KMS-11 (cell line): ENCODE measurements around the gene PHLDB2.

Source experiments
- H2AFZ ChIP-seq: fragments of 200-600 bp; sonication (generic); 2 replicates; pipeline ENCODE4 v1.6.1; 2016; ENCODE audit warnings: antibody characterized with exemption, mixed run types, low read depth
- H3K27ac ChIP-seq: fragments of 200-600 bp; sonication (generic); 2 replicates; pipeline ENCODE4 v1.6.1; 2016; ENCODE audit warnings: mild to moderate bottlenecking, mixed run types
- H3K27me3 ChIP-seq: fragments of 200-600 bp; sonication (generic); 2 replicates; pipeline ENCODE4 v1.6.1; 2017; ENCODE audit warnings: mild to moderate bottlenecking, low read depth, mixed run types, moderate library complexity; ENCODE audit not compliant: insufficient read depth
- H3K36me3 ChIP-seq: fragments of 200-600 bp; sonication (generic); 2 replicates; pipeline ENCODE4 v1.6.1; 2017; ENCODE audit warnings: mild to moderate bottlenecking, mixed run types; ENCODE audit not compliant: insufficient read depth
- H3K4me1 ChIP-seq: fragments of 200-600 bp; sonication (generic); 2 replicates; pipeline ENCODE4 v1.6.1; 2016; ENCODE audit warnings: mild to moderate bottlenecking, low read depth, mixed run types; ENCODE audit not compliant: poor library complexity, severe bottlenecking
- H3K4me2 ChIP-seq: fragments of 200-600 bp; sonication (generic); 2 replicates; pipeline ENCODE4 v1.7.0; 2016; ENCODE audit warnings: mild to moderate bottlenecking, mixed run types
- H3K4me3 ChIP-seq: fragments of 200-600 bp; sonication (generic); IDR thresholded peaks from 2 replicates; pipeline ENCODE4 v1.6.1; 2017; ENCODE audit warnings: low read depth, low read length, mixed read lengths; ENCODE audit not compliant: insufficient read depth
- H3K79me2 ChIP-seq: fragments of 200-600 bp; sonication (generic); 2 replicates; pipeline ENCODE4 v1.6.1; 2016; ENCODE audit warnings: low read depth, mixed run types; ENCODE audit not compliant: insufficient read depth
- H3K9ac ChIP-seq: fragments of 200-600 bp; sonication (generic); 2 replicates; pipeline ENCODE4 v1.6.1; 2016; ENCODE audit warnings: mild to moderate bottlenecking, mixed run types
- H4K20me1 ChIP-seq: fragments of 200-600 bp; sonication (generic); 2 replicates; pipeline ENCODE4 v1.6.1; 2016; ENCODE audit warnings: mild to moderate bottlenecking, mixed run types; ENCODE audit not compliant: insufficient read depth
- TF ChIP-seq, protein P1 (sequence below): fragments of 200-600 bp; sonication (generic); conservative IDR thresholded peaks from 2 replicates; pipeline ENCODE4 v1.6.1; 2017; ENCODE audit warnings: low read depth, mild to moderate bottlenecking, antibody characterized with exemption, low read length, moderate library complexity, mixed read lengths

Gene PHLDB2

DNA sequence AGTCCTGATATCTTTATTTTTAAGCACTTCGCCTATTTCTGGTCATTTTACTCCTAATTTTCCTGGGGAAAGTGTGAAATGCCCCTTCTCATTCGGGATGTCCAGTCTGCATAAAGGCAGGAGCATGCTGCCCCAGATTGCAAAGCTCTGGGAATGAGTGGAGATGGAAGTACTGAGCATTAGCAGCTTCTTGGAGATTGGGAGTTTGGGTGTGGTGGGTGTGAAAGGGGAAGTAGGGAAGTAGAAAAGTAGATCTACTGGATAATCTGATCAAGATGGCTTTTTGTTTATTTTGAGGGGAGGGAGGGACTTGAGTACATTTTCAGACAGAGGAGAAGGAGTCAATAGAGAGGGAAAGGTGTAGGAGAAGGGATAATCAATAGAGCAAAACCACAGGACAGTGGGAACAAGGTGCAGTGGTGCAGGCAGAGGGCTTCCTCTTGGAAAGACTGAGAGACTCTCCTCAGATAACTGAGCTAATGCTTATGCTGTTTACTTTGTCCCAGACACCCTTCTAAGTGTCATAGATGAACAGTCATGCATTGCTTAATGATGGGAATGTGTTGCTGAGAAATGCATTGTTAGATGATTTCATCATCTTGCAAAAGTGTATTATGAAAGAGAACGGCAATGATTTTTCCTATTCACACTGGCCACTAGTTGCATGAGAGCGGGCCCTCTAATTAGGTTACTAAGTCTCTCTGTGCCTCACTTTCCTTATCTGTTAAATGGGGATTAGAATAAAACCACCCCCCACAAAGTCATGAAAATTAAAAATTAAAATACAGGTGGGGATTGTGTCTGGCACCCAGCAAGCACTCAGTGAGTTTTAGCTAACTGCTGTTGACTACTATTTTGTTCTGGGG, 45.5 kb downstream of the PHLDB2 start:
- H3K4me3 ChIP-seq, result no peak overlapping the region
- H3K79me2 ChIP-seq, result no peaks in the 10 kb centered on the region
- no peaks in the 10 kb centered on the region for H4K20me1 ChIP-seq
- H3K36me3 ChIP-seq, result no peaks in the 10 kb centered on the region
- peaks cover 16% of the 10 kb centered on the region for H3K4me1 ChIP-seq
- H3K27me3 ChIP-seq, result no peaks in the 10 kb centered on the region
- TF ChIP-seq, protein P1, sequence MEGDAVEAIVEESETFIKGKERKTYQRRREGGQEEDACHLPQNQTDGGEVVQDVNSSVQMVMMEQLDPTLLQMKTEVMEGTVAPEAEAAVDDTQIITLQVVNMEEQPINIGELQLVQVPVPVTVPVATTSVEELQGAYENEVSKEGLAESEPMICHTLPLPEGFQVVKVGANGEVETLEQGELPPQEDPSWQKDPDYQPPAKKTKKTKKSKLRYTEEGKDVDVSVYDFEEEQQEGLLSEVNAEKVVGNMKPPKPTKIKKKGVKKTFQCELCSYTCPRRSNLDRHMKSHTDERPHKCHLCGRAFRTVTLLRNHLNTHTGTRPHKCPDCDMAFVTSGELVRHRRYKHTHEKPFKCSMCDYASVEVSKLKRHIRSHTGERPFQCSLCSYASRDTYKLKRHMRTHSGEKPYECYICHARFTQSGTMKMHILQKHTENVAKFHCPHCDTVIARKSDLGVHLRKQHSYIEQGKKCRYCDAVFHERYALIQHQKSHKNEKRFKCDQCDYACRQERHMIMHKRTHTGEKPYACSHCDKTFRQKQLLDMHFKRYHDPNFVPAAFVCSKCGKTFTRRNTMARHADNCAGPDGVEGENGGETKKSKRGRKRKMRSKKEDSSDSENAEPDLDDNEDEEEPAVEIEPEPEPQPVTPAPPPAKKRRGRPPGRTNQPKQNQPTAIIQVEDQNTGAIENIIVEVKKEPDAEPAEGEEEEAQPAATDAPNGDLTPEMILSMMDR, result no peak
- H3K4me2 ChIP-seq, result no peak overlapping the region
- no peak overlapping the region for H3K27ac ChIP-seq
- no peak overlapping the region for H2AFZ ChIP-seq
- H3K9ac ChIP-seq, result no peak overlapping the region

DNA sequence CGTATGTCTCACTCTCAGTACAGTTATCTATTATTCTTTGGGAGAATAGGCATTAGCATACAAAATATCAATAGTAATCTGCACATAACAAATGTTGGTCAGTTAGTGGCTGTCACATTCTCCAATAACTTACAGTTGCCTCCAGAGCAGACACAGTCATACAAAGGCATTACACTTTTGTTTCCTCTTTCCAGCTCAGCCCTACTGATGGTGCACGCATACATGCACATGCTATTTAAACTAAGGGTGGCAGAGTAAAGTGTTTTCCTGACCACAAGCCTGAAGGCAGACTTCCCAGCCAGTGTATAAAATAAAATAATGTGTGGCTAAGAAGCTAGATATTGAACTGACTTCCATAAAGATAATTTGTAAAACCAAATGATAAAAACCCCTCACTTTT, 47.6 kb downstream of the PHLDB2 start:
- H3K4me3 ChIP-seq, result no peak overlapping the region
- TF ChIP-seq, protein P1, result no peak

GRCh38 chr3:111907151-111907550, 48.1 kb downstream of the PHLDB2 start:
- no peaks in the 10 kb centered on the region for H3K79me2 ChIP-seq
- H3K27ac ChIP-seq, result no peak overlapping the region
- H3K9ac ChIP-seq, result no peak overlapping the region
- no peaks in the 10 kb centered on the region for H3K27me3 ChIP-seq
- H3K36me3 ChIP-seq, result no peaks in the 10 kb centered on the region
- peaks cover 7% of the 10 kb centered on the region for H3K4me1 ChIP-seq
- no peak overlapping the region for H3K4me2 ChIP-seq
- H4K20me1 ChIP-seq, result no peaks in the 10 kb centered on the region
- TF ChIP-seq, protein P1, result no peak
- no peak overlapping the region for H3K4me3 ChIP-seq
- no peak overlapping the region for H2AFZ ChIP-seq

More for the DNA sequence above, 47.6 kb downstream of the PHLDB2 start:
- H3K79me2 ChIP-seq, result no peaks in the 10 kb centered on the region
- peaks cover 7% of the 10 kb centered on the region for H3K4me1 ChIP-seq
- no peaks in the 10 kb centered on the region for H3K36me3 ChIP-seq
- no peak overlapping the region for H3K27ac ChIP-seq
- H3K27me3 ChIP-seq, result no peaks in the 10 kb centered on the region
- no peaks in the 10 kb centered on the region for H4K20me1 ChIP-seq
- no peak overlapping the region for H3K4me2 ChIP-seq
- H3K9ac ChIP-seq, result no peak overlapping the region
- H2AFZ ChIP-seq, result no peak overlapping the region

GRCh38 chr3:111910806-111911205, 51.7 kb downstream of the PHLDB2 start:
- Histone ChIP-seq H3K27me3 (no peaks in the 10 kb centered on the region), H3K36me3 (no peaks in the 10 kb centered on the region), H3K9ac (no peak overlapping the region), H3K27ac (no peak overlapping the region), H3K4me2 (no peak overlapping the region), H4K20me1 (no peaks in the 10 kb centered on the region), H2AFZ (no peak overlapping the region), H3K79me2 (no peaks in the 10 kb centered on the region), H3K4me3 (no peak overlapping the region), H3K4me1 (no peaks in the 10 kb centered on the region)
- TF ChIP-seq, protein P1, result no peak
